ENCODE data around the gene ALCAM.
"Not testable (repeated sequence)": the region's sequence is repeated elsewhere in the genome, so short reads cannot be mapped to it uniquely, and the experiment has no call there.

The ALCAM gene

DNA sequence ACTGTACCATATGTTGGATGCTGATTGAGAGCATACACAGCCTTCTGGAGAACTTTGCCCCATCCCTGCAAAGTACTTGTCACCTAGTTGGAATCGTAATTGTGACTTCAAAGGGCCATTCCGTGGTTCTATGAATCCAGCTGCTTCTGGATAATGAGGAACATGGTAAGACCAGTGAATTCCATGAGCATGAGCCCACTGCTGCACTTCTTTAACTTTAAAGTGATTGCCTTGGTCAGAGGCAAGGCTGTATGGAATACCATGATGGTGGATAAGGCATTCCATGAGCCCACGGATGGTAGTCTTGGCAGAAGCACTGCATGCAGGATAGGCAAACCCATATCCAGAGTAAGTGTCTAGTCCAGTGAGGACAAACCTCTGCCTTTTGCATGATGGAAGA lies 235.6 kb downstream of the ALCAM start:
- not testable (repeated sequence) for FAIRE-seq

DNA sequence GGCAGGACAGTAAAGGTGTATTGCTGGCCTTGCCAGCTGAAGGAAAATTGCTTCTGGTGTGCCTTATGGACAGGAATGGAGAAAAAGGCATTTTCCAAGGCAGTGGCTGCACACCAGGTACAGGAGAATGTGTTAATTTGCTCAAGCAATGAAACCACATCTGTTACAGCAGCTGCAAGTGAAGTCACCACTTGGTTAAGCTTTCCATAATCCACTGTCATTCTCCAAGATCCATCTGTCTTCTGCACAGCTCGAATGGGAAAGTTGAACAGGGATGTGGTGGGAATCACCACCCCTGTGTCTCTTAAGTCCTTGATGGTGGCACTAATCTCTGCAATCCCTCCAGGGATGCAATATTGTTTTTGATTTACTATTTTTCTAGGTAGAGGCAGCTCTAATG lies 236.8 kb downstream of the ALCAM start:
- FAIRE-seq, result not testable (repeated sequence)

DNA sequence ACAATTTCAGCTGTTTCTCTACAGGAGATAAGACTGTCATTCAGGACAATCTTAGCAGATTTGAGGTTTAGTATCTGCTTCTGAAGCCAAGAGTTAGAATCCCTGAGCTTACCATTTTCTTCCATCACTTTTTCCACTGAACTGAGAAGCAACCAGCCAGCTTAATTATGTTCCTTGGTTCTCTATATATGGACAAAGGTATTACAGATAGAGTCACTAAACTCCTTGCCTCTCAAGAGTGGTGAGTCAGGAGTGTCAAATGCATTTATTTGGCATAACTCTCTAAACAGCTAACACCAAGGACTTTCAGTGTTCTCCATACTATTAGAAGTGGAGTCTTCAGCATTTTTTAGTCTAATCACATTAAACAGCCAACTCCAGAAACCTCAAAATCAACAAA lies 239.3 kb downstream of the ALCAM start:
- FAIRE-seq, result no peak

DNA sequence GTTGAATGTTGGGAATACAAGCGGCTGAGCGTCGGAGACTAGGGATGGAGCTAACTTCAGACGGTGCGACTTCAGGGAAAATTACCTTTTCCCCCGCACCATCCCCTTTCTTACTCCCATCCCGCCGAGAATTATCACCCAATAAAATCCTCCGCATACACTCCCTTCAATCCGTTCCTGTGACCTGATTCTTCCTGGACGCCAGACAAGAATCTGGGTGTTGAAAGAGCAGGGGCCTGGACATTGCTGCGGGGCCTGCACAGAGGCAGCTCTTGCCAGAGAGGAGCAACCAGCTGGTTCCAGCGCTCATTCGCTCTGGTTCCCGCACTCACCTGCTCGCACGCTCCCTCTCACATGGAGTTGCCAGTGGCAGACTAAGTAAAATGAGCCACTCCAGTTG lies 241.9 kb downstream of the ALCAM start:
- no peak for FAIRE-seq

DNA sequence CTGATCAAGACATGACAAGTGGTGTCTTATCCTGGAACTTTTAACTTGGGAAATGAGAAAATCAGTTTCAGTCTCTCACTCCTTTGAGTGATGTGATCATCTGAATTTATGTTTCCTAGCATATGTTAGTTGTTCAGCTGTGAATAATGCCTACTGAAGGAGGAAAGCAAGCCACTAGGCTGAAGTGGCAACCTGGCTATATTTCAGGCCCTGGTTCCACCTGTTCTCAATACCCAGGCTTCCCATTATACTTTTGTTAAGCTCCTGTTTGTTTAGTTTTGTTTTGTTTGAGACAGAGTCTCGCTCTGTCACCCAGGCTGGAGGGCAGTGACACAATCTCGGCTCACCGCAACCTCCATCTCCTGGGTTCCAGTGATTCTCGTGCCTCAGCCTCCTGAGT lies 243.8 kb downstream of the ALCAM start:
- FAIRE-seq, result no peak

DNA sequence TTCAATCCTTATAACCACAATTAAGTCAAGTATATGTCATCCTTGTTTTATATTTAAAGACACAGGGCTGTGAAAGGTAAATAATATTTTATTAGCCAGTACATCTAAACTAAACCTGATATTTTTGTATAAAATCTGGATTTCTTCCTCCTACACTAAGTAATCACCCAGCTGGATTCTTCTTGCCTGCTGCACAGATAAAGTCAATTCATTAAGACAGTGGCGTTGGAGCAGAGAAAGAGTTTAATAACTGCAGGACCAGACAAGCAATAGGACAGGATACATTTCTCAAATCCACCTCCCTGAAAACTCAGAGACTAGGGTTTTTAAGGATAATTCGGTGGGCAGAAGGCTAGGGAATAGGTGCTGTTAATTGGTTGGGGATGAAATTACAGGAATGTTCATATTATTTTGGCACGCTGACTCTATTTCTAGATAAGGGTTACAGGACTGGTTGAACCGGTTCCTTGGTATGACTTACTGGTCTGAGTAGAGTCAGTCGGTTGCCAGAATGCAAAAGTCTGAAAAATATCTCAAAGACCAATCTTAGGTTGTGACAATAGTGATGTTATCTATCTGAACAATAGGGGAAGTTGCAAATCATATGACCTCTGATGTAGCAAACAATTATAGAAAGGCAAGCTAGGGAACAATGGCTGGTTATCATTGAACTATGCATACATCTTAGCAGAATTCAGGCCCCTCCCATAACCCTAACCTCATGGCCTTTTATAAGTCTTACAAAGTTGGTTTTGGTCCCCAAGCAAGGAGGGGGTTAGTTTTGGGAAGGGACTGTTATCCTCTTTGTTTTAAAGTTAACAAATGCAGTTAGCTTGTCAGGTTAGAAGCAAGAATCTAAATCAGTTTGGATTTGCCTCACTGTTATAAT lies 244.8 kb downstream of the ALCAM start:
- no peak for FAIRE-seq

DNA sequence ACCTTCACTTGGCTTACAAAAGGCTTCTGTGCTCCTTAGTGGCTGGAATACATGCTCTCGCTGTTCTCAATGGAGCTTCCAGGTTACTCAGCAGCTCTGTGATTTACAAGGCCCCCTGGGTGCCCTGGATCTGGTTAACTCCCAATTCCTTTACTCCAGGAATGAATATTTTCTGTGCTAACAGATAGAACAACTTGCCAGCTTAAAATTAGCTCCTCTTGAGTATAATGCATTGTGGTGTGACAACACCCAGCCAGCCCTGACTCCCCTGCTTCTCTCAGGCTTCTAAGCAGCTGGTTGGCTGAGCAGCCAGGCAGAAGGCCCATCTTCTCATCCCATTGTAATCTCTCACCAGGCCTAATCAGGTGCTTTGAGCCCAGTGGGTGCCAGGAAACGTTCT lies 246.4 kb downstream of the ALCAM start:
- no peak for FAIRE-seq

DNA sequence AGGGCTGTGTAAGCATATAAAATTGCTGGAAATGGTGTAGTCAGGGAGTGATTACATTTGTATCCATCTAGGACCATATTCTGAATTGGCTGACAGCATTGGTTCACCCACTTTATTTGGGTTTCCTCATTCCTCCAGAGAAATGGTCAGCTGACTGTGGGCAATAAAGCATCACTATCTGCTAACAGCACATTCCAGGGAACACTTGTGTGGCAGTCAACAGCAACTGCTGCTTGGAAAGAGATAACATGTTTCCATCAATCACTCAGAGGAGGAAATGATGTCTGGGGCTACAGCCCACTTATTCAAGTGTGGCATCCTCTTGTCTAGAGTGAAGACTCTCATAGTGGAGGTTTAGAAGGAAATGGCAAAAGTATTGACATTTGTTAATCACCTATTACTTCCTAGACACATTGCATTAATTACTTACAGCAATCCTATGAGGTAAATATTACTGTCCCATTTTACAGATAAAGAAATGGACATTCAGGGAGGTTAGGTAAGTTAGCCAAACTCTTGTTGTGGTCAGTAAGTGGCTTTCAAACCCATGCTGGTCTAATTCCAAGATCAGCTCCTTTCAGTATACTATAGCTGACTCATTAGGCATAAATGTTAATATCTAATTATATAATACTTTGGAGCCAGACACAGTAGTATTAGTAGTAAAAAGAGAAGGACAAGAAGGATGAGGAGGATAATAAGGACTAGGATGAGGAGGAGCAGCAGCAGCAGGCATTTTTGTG lies 247.8 kb downstream of the ALCAM start:
- no peak for FAIRE-seq

DNA sequence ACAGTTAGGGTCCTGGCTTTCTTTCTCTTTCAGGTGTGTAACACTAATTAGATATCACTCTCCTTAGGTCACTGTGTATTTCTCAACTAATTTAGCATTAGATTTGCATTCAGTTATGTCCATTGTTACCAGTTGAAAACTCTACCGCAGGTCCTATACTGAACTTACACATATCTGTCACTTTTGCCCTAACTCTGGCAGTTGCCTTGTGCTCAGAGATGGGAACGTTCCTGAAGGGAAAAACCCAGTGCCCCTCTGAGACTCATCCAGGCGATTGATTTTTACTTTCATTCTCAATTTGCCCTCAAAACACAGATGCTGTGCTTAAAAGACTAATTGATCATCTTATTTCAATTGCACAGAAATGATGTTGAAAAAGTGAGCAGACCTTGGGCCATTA lies 249.1 kb downstream of the ALCAM start:
- FAIRE-seq, result no peak

DNA sequence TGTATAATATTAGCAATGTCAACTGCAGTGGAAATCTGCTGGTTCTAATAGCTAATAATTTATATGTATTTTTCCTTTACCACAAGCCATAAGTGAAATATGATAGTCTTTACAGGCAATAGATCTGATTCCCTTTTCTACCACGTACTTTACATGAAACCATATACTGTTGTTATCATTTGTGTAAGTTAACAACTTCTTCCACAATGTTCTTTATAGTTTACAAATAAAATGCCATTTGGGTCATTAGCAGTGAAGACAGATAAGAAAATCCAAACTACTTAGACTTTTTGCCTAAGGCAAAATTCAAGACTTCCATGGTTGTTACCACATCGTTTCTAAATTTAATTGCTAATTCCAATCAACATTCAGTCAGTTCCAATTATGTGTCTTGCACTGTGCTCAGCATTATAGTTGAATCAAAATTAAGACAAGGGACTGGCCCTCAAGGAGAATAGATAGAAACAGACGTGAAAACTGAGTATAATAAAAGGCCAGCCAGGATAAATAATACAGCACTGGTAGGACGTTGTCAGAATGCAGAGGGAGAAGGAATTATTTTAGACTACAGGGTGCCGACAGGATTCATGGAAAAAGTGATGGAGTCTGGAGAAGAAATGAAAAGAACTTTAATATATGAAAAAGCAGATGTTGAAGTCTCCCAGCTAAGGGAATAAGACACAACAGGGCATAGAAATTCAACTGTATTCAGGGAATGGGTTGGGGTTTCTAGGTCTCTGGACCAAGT lies 249.8 kb downstream of the ALCAM start:
- no peak for FAIRE-seq

DNA sequence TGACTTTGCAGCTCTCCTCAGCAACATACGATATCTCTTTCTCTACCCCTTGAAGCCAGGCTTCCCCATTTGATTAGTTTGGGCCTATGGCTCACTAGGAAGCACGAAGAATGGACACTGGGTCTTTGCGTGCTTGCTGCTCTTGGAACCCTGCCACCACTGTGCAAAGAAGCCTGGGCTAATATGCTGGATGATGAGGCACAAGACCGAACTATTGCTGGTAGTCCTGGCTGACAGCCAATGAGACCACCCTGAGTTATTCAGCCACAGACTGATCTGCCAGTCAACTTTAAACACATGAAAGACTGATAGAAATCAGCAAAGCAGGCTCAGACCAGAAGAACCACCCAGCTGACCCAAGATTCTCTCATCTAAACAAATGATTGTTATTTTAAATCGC lies 251.8 kb downstream of the ALCAM start:
- FAIRE-seq, result no peak

DNA sequence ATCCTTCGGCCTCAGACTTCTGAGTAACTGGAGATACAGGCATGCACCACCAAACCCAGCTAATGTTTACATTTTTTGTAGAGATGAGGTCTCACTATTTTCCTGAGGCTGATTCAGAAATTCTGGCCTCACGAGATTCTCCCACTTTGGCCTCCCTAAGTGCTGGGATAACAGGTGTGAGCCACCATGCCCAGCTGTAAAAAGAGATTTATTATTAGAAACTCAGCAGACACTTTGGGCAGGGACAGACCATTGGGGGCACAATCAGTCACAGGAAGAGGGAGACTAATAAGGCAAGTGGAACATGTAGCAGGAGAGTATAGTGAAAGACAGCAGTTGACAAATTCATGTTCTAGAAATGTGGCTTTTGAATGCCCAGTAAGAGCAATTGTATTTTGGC lies 252.9 kb downstream of the ALCAM start:
- no peak for FAIRE-seq

DNA sequence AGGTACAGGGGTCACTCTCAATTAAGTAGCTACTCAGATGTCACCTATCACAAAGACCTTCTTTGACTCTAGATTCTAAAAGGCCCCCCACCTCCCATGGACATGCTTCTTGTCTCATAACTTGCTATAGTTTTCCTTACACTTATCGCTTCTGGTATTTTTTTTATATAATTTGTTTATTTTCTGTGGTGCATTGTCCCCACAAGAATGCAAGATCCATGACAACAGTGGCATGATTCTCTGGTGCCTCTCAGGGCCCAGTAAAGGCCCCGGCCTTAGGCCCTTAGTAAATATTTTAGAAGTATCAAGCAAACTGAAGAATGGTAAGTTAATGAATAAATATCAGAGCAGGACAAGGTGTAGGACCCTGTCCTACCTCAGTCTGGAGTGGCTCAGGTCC lies 253.5 kb downstream of the ALCAM start:
- FAIRE-seq, result no peak

DNA sequence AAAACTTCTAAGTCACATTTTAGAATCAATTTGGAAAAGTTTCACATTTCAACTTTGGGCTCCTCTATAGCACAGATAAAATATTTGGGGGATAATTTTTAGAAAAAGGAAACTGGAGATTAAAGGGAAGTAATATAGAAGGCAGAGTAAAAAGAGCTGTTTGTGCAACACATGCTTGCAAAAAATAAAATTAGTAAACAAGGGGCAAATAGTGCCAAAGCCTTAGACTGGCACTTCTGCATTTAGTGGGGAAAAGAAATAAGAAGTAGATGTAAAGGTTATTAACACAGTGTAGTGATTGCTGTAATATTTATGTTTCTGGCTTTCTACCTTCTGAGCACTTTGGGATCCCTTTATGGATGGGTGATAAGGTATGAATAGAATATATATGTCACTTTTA lies 255.5 kb downstream of the ALCAM start:
- FAIRE-seq, result no peak

Data from A204.1 (cell line).